Lower leg skin (tissue), 4 donors: ENCODE results near the gene ZNF766. TPM values are rescaled to one million over a fixed set of nuclear protein-coding genes. Genes with fewer than 3 reads are reported as not detected.

Experiments
- DNase-seq, 2 donors: peaks; one replicate each; pipeline ENCODE4 v3.0.0-alpha.2; 2019; ENCODE audit warnings: low spot score in 2 of 2
- H3K4me3 ChIP-seq: fragments of 200-600 bp; sonication (generic); 2 replicates; pipeline ENCODE4 v1.5.1; 2017; ENCODE audit warnings: mild to moderate bottlenecking, low read depth; ENCODE audit not compliant: poor library complexity, severe bottlenecking
- CTCF ChIP-seq, 3 donors: fragments of 450-650 bp; IDR thresholded peaks; one replicate each; pipeline ENCODE4 v1.5.1; 2016; ENCODE audit warnings: antibody characterized with exemption in 3 of 3, mild to moderate bottlenecking in 3 of 3, moderate library complexity in 2 of 3
- POLR2A ChIP-seq, 2 donors: fragments of 450-650 bp; IDR thresholded peaks; one replicate each; pipeline ENCODE4 v1.6.1; 2016 to 2017; ENCODE audit warnings: antibody characterized with exemption in 2 of 2, mild to moderate bottlenecking in 1 of 2, moderate library complexity in 1 of 2
- WGBS, 2 donors: methylation state at CpG; one replicate each; pipeline ENCODE4 v1.1.5; 2018; 5-methylcytosine and 5-hydroxymethylcytosine counted together
- intact Hi-C: fragments of 100-400 bp; cut with DNase I; formaldehyde crosslinking; loops from one replicate; pipeline ENCODE4 v1.15.0; 2023; ENCODE audit warnings: low total_unique reads
- total RNA-seq, 4 donors: library from RNA; depleted of rRNA; stranded (reverse); fragments of >200 nt; gene quantifications; one replicate each; pipeline ENCODE4 v1.1.0, GENCODE V29; 2016

The ZNF766 gene
- total RNA-seq, 4 donors from 2014 or later = 8.0 to 18.4 (median 14.6) TPM

- peak overlapping the region; percentile 87 for H3K4me3 ChIP-seq
- no peak for DNase-seq
- no peak for TF ChIP-seq POLR2A (IDR thresholded peaks at IDR 0.05)
- no peak for TF ChIP-seq CTCF (IDR thresholded peaks at IDR 0.05)
- intact Hi-C loops = no loop called here
- WGBS, 2 donors = 13 to 15% methylated on average over 18 of the region's 18 CpGs
Measured at GRCh38 chr19:52297601-52298364, 28.4 kb downstream of the ZNF766 start.

GRCh38 chr19:52307275-52307674, 37.9 kb downstream of the ZNF766 start:
- TF ChIP-seq POLR2A (IDR thresholded peaks at IDR 0.05) = no peak
- 97 to 99% methylated on average over 10 of the region's 10 CpGs for WGBS, 2 donors
- intact Hi-C loops = no loop called here
- H3K4me3 ChIP-seq = no peak overlapping the region
- DNase-seq = no peak

GRCh38 chr19:52322429-52322828, 53.0 kb downstream of the ZNF766 start:
- 94 to 97% methylated on average over 6 of the region's 6 CpGs for WGBS, 2 donors
- no peak for DNase-seq
- H3K4me3 ChIP-seq = no peak overlapping the region
- intact Hi-C loops = no loop called here
- no peak for TF ChIP-seq POLR2A (IDR thresholded peaks at IDR 0.05)

GRCh38 chr19:52331757-52332156, 62.4 kb downstream of the ZNF766 start:
- 90 to 95% methylated on average over 10 of the region's 10 CpGs for WGBS, 2 donors
- TF ChIP-seq POLR2A (IDR thresholded peaks at IDR 0.05) (no peak), CTCF (IDR thresholded peaks at IDR 0.05) (no peak)
- intact Hi-C loops = no loop called here
- no peak overlapping the region for H3K4me3 ChIP-seq
- no peak for DNase-seq

- WGBS, 2 donors = 48 to 59% methylated on average over 9 of the region's 9 CpGs
- no peak for DNase-seq
- peak overlapping the region; percentile 46 for H3K4me3 ChIP-seq
- TF ChIP-seq POLR2A (IDR thresholded peaks at IDR 0.05) (no peak), CTCF (IDR thresholded peaks at IDR 0.05) (no peak)
- intact Hi-C loops = no loop called here
Measured at GRCh38 chr19:52335768-52336116, 66.4 kb downstream of the ZNF766 start.

- H3K4me3 ChIP-seq = peak within 1 kb of the TSS; percentile 46
- intact Hi-C loops = no loop called here
- DNase-seq = peak; percentile 79 to 97
- WGBS, 2 donors = 1 to 2% methylated on average over 53 to 55 of the region's 55 CpGs
- TF ChIP-seq CTCF (IDR thresholded peaks at IDR 0.05) (no peak), POLR2A (IDR thresholded peaks at IDR 0.05) (no peak)
Measured at GRCh38 chr19:52336117-52336790, 66.9 kb downstream of the ZNF766 start, which contains the start of gene ZNF610. Gene ZNF610 (plus strand): TSS chr19:52336243. CDS start chr19:52349173, 12,930 bp downstream.
